Measurements from ENCODE around the gene OTULINL. TPM values are rescaled to one million over a fixed set of nuclear protein-coding genes. Genes with fewer than 3 reads are reported as not detected.

OTULINL gene
- total and polyA plus RNA-seq, 2 of the 8 experiments (the other 6 are each of a cell fraction or from before 2014, with no cell fraction given): 3.1 to 8.3 TPM

GRCh38 chr5:14572385-14572784 lies 9.2 kb upstream of the OTULINL start:
- Histone ChIP-seq H4K8ac (ENCODE audit: extremely low read depth, insufficient read depth, low read length) (no peak overlapping the region), H3K36me3 (ENCODE audit: control insufficient read depth in 2 of 4, insufficient read depth in 4 of 4, low read length in 3 of 4) (no peaks in the 10 kb centered on the region), H3K14ac (ENCODE audit: insufficient read length) (no peak overlapping the region), H3K27ac (ENCODE audit: low read depth, low read length) (no peak overlapping the region), H2BK15ac (ENCODE audit: low read length) (no peak overlapping the region), H3K27me3 (replicated peaks in 1 of 4; ENCODE audit: control insufficient read depth in 3 of 4, extremely low read depth in 1 of 4, insufficient read depth in 3 of 4, low read length in 3 of 4) (no peaks in the 10 kb centered on the region), H4K91ac (replicated peaks; ENCODE audit: insufficient read length, low read length) (no peak overlapping the region), H2BK5ac (ENCODE audit: low read depth, low read length) (no peak overlapping the region), H3K79me2 (ENCODE audit: control insufficient read depth in 1 of 2, insufficient read depth in 2 of 2, low read length in 2 of 2) (no peaks in the 10 kb centered on the region), H3K79me1 (ENCODE audit: low read depth, low read length) (no peaks in the 10 kb centered on the region), H2BK12ac (ENCODE audit: low read depth, low read length) (no peak overlapping the region), H3K23me2 (ENCODE audit: low read depth, low read length) (no peaks in the 10 kb centered on the region), H3K4me2 (ENCODE audit: insufficient read depth in 1 of 2, low read depth in 2 of 2, low read length in 2 of 2) (no peak overlapping the region), H2BK20ac (ENCODE audit: low read length) (no peak overlapping the region), H3K4ac (replicated peaks; ENCODE audit: insufficient read length, low read depth, low read length) (no peak overlapping the region), H3K9ac (replicated peaks in 1 of 4; ENCODE audit: extremely low read depth in 1 of 4, low read depth in 3 of 4, low read length in 3 of 4) (no peak overlapping the region), H4K5ac (ENCODE audit: insufficient read length, low read depth, low read length) (no peak overlapping the region), H3K56ac (replicated peaks; ENCODE audit: insufficient read length, low read depth, low read length) (no peak overlapping the region), H2AFZ (ENCODE audit: low read length) (no peak overlapping the region), H3K18ac (ENCODE audit: extremely low read depth, low read length) (no peak overlapping the region), H3K4me1 (replicated peaks in 1 of 4; ENCODE audit: control insufficient read depth in 3 of 4, insufficient read depth in 4 of 4, low read length in 3 of 4) (no peaks in the 10 kb centered on the region), H3K4me3 (ENCODE audit: extremely low read depth in 1 of 4, insufficient read depth in 2 of 4, low read depth in 3 of 4, low read length in 4 of 4) (no peak overlapping the region), H2AK5ac (ENCODE audit: low read depth, low read length) (no peak overlapping the region), H4K20me1 (replicated peaks in 1 of 2; ENCODE audit: control insufficient read depth in 1 of 2, insufficient read depth in 2 of 2, low read length in 2 of 2) (no peaks in the 10 kb centered on the region), H3K23ac (ENCODE audit: insufficient read length) (no peak overlapping the region), H3K9me3 (ENCODE audit: insufficient read depth in 2 of 2, low read depth in 1 of 2, low read length in 1 of 2) (no peaks in the 10 kb centered on the region; a peak in 1 of 4 replicates), H2BK120ac (replicated peaks; ENCODE audit: low read depth, low read length) (no peak overlapping the region)
- POLR2A ChIA-PET (ENCODE audit: partially characterized antibody): no interaction called here
- CTCF ChIA-PET (ENCODE audit: partially characterized antibody): no interaction called here
- TF ChIP-seq POU5F1 (IDR thresholded peaks at IDR 0.05; ENCODE audit: low read depth, low read length) (no peak), RNF2 (IDR thresholded peaks at IDR 0.05; ENCODE audit: borderline replicate concordance, low read depth, low read length, missing control alignments, poor library complexity, severe bottlenecking) (no peak)
- DNase-seq (ENCODE audit: low read depth in 1 of 2, low spot score in 2 of 2) (no peak), FAIRE-seq (no peak)

All from H1 (cell line).